HepG2 (cell line): ENCODE measurements around the gene LRRTM1. TPM values are rescaled to one million over a fixed set of nuclear protein-coding genes. Genes with fewer than 3 reads are reported as not detected.

ENCODE experiments used
- ATAC-seq: fragments of 200-7000 bp; cut with Tn5 transposase; 3 replicates; pipeline ENCODE4 v1.9.1; 2020; ENCODE audit warnings: mild to moderate bottlenecking, moderate library complexity
- BruUV-seq: library from RNA; stranded (reverse); fragments of 400-500 nt; replicated peaks from 2 replicates; lab custom pipeline; 2021; lab: Mats Ljungman, UMichigan
- CTCF ChIA-PET: fragments of 300-600 bp; formaldehyde crosslinking; extraction: SDS; loops from one replicate; lab custom pipeline; 2021; ENCODE audit warnings: low total read pairs, inconsistent platforms, low intra/inter-chr PET ratio; lab: Yijun Ruan, JAX
- POLR2A ChIA-PET: fragments of 350-600 bp; sonication (Branson Sonifier 250); formaldehyde crosslinking; loops from one replicate; lab custom pipeline; 2020; ENCODE audit warnings: antibody characterized with exemption, inconsistent platforms; lab: Yijun Ruan, JAX
- DNase-seq: peaks from one replicate; pipeline ENCODE4 v3.0.0-alpha.2; 2015; ENCODE audit warnings: low spot score
- FAIRE-seq: peaks from 3 replicates; lab custom pipeline; 2011; peaks lifted over from hg19 to GRCh38; lab: Jason Lieb, UNC
- H2AFZ ChIP-seq: one replicate; pipeline ENCODE4 v1.6.1; 2011; ENCODE audit warnings: low read length, inconsistent platforms
- H3K27ac ChIP-seq: fragments of 300-600 bp; 3 replicates; pipeline ENCODE4 v1.8.0; 2011; ENCODE audit warnings: mixed run types, mild to moderate bottlenecking, mixed read lengths, low read length, inconsistent platforms; ENCODE audit not compliant: insufficient read depth; ENCODE audit errors: extremely low read length
- H3K27me3 ChIP-seq, 2 experiments: fragments of 200-600 bp in 1 of 2; 2 replicates in 1 of 2; 3 replicates in 1 of 2; pipeline versions ENCODE4 v1.6.0 to v1.8.0; 2011; ENCODE audit warnings: low read length in 2 of 2, mild to moderate bottlenecking in 2 of 2, moderate library complexity in 2 of 2, inconsistent platforms in 1 of 2; ENCODE audit not compliant: insufficient read depth in 2 of 2, control insufficient read depth in 1 of 2
- H3K36me3 ChIP-seq, 2 experiments: fragments of 200-600 bp in 1 of 2; replicated peaks in 1 of 2; 2 replicates in 1 of 2; 3 replicates in 1 of 2; pipeline versions ENCODE4 v1.5.1 to v1.8.0; 2011; ENCODE audit warnings: low read length in 2 of 2, inconsistent platforms in 1 of 2; ENCODE audit not compliant: insufficient read depth in 2 of 2, control insufficient read depth in 1 of 2
- H3K4me1 ChIP-seq: 2 replicates; pipeline ENCODE4 v1.5.1; 2012; ENCODE audit warnings: low read length, inconsistent platforms; ENCODE audit not compliant: insufficient read depth
- H3K4me2 ChIP-seq: 2 replicates; pipeline ENCODE4 v1.6.0; 2011; ENCODE audit warnings: low read depth, low read length, inconsistent platforms
- H3K4me3 ChIP-seq, 3 experiments: fragments of 200-600 bp in 1 of 3; sonication (generic), shearing (Covaris generic) in 1 of 3; replicated peaks in 1 of 3; 2 replicates each; pipeline ENCODE4 v1.5.1; 2011 to 2016; ENCODE audit warnings: low read length in 3 of 3, inconsistent platforms in 2 of 3, low read depth in 2 of 3, mild to moderate bottlenecking in 2 of 3, control low read depth in 1 of 3, mixed read lengths in 1 of 3; ENCODE audit not compliant: insufficient read depth in 1 of 3
- H3K79me2 ChIP-seq: one replicate; pipeline ENCODE4 v1.6.1; 2011; ENCODE audit warnings: low read length, inconsistent platforms; ENCODE audit not compliant: insufficient read depth
- H3K9ac ChIP-seq: 2 replicates; pipeline ENCODE4 v1.6.0; 2011; ENCODE audit warnings: mild to moderate bottlenecking, low read depth, low read length, inconsistent platforms; ENCODE audit not compliant: insufficient read depth
- H3K9me3 ChIP-seq: 2 replicates; pipeline ENCODE4 v1.5.1; 2012; ENCODE audit warnings: mild to moderate bottlenecking, low read length
- H4K20me1 ChIP-seq: 2 replicates; pipeline ENCODE4 v1.6.0; 2011; ENCODE audit warnings: inconsistent platforms, mild to moderate bottlenecking, low read length, moderate library complexity; ENCODE audit not compliant: insufficient read depth
- ADNP ChIP-seq: sonication (generic); formaldehyde crosslinking; IDR thresholded peaks from 2 replicates; pipeline ENCODE4 v1.4.0; 2020; ENCODE audit warnings: missing genetic modification reagents
- ARID2 ChIP-seq: sonication (generic); formaldehyde crosslinking; IDR thresholded peaks from 2 replicates; pipeline ENCODE4 v1.8.1; 2022; ENCODE audit warnings: mild to moderate bottlenecking, missing genetic modification reagents, borderline replicate concordance
- ARNTL ChIP-seq: sonication (generic); formaldehyde crosslinking; IDR thresholded peaks from 2 replicates; pipeline ENCODE4 v1.4.0; 2020; ENCODE audit warnings: mild to moderate bottlenecking, missing genetic modification reagents
- GATAD1 ChIP-seq: IDR thresholded peaks from 2 replicates; pipeline ENCODE4 v1.6.1; 2016; ENCODE audit warnings: missing genetic modification reagents, missing compliant biosample characterization
- GPBP1L1 ChIP-seq: sonication (generic); formaldehyde crosslinking; IDR thresholded peaks from 2 replicates; pipeline ENCODE4 v1.5.0; 2020; ENCODE audit warnings: mild to moderate bottlenecking, missing genetic modification reagents
- KDM5B ChIP-seq: sonication (generic); formaldehyde crosslinking; IDR thresholded peaks from 2 replicates; pipeline ENCODE4 v1.4.0; 2020; ENCODE audit warnings: missing genetic modification reagents, mild to moderate bottlenecking, borderline replicate concordance
- MXD4 ChIP-seq: IDR thresholded peaks from 2 replicates; pipeline ENCODE4 v1.6.1; 2016; ENCODE audit warnings: mild to moderate bottlenecking, missing biosample characterization, missing genetic modification reagents
- PAWR ChIP-seq: sonication (generic); formaldehyde crosslinking; IDR thresholded peaks from 2 replicates; pipeline ENCODE4 v1.4.0; 2020; ENCODE audit warnings: missing genetic modification reagents, mild to moderate bottlenecking, borderline replicate concordance
- PHB2 ChIP-seq: fragments of 450-650 bp; IDR thresholded peaks from 2 replicates; pipeline ENCODE4 v1.6.1; 2018; ENCODE audit not compliant: partially characterized antibody
- PPARG ChIP-seq: conservative IDR thresholded peaks from 2 replicates; pipeline ENCODE4 v1.6.1; 2016; ENCODE audit warnings: missing biosample characterization, missing genetic modification reagents
- SMARCC2 ChIP-seq: fragments of 450-650 bp; IDR thresholded peaks from 2 replicates; pipeline ENCODE4 v1.6.1; 2017; ENCODE audit warnings: antibody characterized with exemption, mild to moderate bottlenecking
- SP140L ChIP-seq: sonication (generic); formaldehyde crosslinking; IDR thresholded peaks from 2 replicates; pipeline ENCODE4 v1.4.0; 2020; ENCODE audit warnings: missing genetic modification reagents, borderline replicate concordance
- ZBTB14 ChIP-seq: sonication (generic); formaldehyde crosslinking; IDR thresholded peaks from 2 replicates; pipeline ENCODE4 v1.4.0; 2020; ENCODE audit warnings: missing genetic modification reagents
- ZNF646 ChIP-seq: sonication (generic); formaldehyde crosslinking; IDR thresholded peaks from 2 replicates; pipeline ENCODE4 v1.9.0; 2021; ENCODE audit warnings: mild to moderate bottlenecking, missing genetic modification reagents
- ZNF777 ChIP-seq: sonication (generic); formaldehyde crosslinking; IDR thresholded peaks from 2 replicates; pipeline ENCODE4 v1.4.0; 2020; ENCODE audit warnings: missing genetic modification reagents
- WGBS: methylation state at CpG from one replicate; pipeline ENCODE4 v1.1.6; 2017; ENCODE audit warnings: low lambda C conversion rate; 5-methylcytosine and 5-hydroxymethylcytosine counted together
- in situ Hi-C: cut with HindIII; loops from 2 replicates; pipeline ENCODE4 v1.10.0; 2017; ENCODE audit warnings: low pct_unique_long_range_greater_than_20kb; ENCODE audit not compliant: extremely low pct_ligation_motif_present
- intact Hi-C: fragments of 100-400 bp; cut with micrococcal nuclease; formaldehyde crosslinking; loops from one replicate; pipeline ENCODE4 v1.10.0; 2022; ENCODE audit not compliant: unreplicated experiment
- polyA plus RNA-seq, 8 experiments: library from polyadenylated mRNA; depleted of rRNA in 3 of 8; stranded (reverse) in 7 of 8; unstranded in 1 of 8; fragments of >200 nt; fragmentation: Illumina TruSeq in 4 of 8; extraction: Trizol in 4 of 8; gene quantifications; 2 replicates each; pipeline versions ENCODE4 v1.2.1 to v1.2.3, GENCODE V29; 2011 to 2016; ENCODE audit warnings: low read depth in 4 of 8, missing spikeins in 1 of 8, mixed read lengths in 1 of 8; ENCODE audit not compliant: insufficient read depth in 1 of 8
- total RNA-seq, 5 experiments: library from RNA; depleted of rRNA; stranded (reverse); fragments of >200 nt; fragmentation: Illumina TruSeq; extraction: Trizol; gene quantifications; 2 replicates each; pipeline ENCODE4 v1.2.3, GENCODE V29; 2016; ENCODE audit warnings: low read depth in 1 of 5

LRRTM1 gene
- total and polyA plus RNA-seq, 2 of the 13 experiments (the other 11 are each of a cell fraction or from before 2014, with no cell fraction given) = not detected

GRCh38 chr2:80256782-80257167 is 47.8 kb downstream of the LRRTM1 start:
- 22% methylated on average over 3 of the region's 3 CpGs for WGBS
- no peak for FAIRE-seq
- Histone ChIP-seq H3K27ac (no peak overlapping the region), H3K36me3 (no peaks in the 10 kb centered on the region), H3K9ac (no peak overlapping the region), H3K4me3 (no peak overlapping the region), H2AFZ (no peak overlapping the region), H3K4me2 (no peak overlapping the region), H3K27me3 (no peaks in the 10 kb centered on the region), H3K79me2 (no peaks in the 10 kb centered on the region), H3K4me1 (no peaks in the 10 kb centered on the region), H4K20me1 (no peaks in the 10 kb centered on the region), H3K9me3 (no peaks in the 10 kb centered on the region)
- no peak for ATAC-seq
- in situ Hi-C loops (no loop called here), intact Hi-C loops (no loop called here)
- CTCF ChIA-PET = no interaction called here
- no peak for TF ChIP-seq ARID2 (CRISPR knock-in tag)
- no peak for TF ChIP-seq GATAD1 (CRISPR knock-in tag)
- no peak for TF ChIP-seq PHB2
- TF ChIP-seq PPARG = no peak
- TF ChIP-seq SMARCC2 = no peak
- TF ChIP-seq ARNTL (CRISPR knock-in tag) = no peak
- no peak for TF ChIP-seq ZNF777
- TF ChIP-seq PAWR (CRISPR knock-in tag) = no peak
- TF ChIP-seq MXD4 (CRISPR knock-in tag) = no peak
- no peak for TF ChIP-seq GPBP1L1 (CRISPR knock-in tag)
- no peak for TF ChIP-seq ADNP
- TF ChIP-seq ZBTB14 = no peak
- TF ChIP-seq SP140L = no peak
- TF ChIP-seq KDM5B (CRISPR knock-in tag) = no peak
- TF ChIP-seq ZNF646 (CRISPR knock-in tag) = no peak
- no TSS peak for BruUV-seq
- DNase-seq = no peak
- POLR2A ChIA-PET = no interaction called here
